Progenitor cell of endocrine pancreas (in vitro differentiated cells): ENCODE data around the gene AFAP1L1. TPM values are rescaled to one million over a fixed set of nuclear protein-coding genes. Genes with fewer than 3 reads are reported as not detected.

Experiments used
- DNase-seq: peaks from one replicate; pipeline ENCODE4 v3.0.0; 2021; ENCODE audit warnings: low spot score; ENCODE audit not compliant: unreplicated experiment
- H3K27ac Mint-ChIP-seq: 2 replicates; pipeline ENCODE4 v1.8.0; 2021; ENCODE audit warnings: mild to moderate bottlenecking, moderate library complexity, mixed read lengths
- H3K27me3 Mint-ChIP-seq: 2 replicates; pipeline ENCODE4 v1.8.0; 2021; ENCODE audit warnings: mixed read lengths
- H3K36me3 Mint-ChIP-seq: 2 replicates; pipeline ENCODE4 v1.8.0; 2022; ENCODE audit warnings: mixed read lengths; ENCODE audit not compliant: insufficient read depth
- H3K4me1 Mint-ChIP-seq: 2 replicates; pipeline ENCODE4 v1.8.0; 2021; ENCODE audit warnings: low read depth, mixed read lengths
- H3K4me3 Mint-ChIP-seq: 2 replicates; pipeline ENCODE4 v1.8.0; 2021; ENCODE audit warnings: low read depth, mild to moderate bottlenecking, moderate library complexity, mixed read lengths
- H3K9me3 Mint-ChIP-seq: 2 replicates; pipeline ENCODE4 v1.8.0; 2021; ENCODE audit warnings: low read depth, mixed read lengths
- CTCF ChIP-seq: fragments of 200-600 bp; sonication (generic); IDR thresholded peaks from one replicate; pipeline ENCODE4 v1.5.0; 2021; ENCODE audit warnings: antibody characterized with exemption, mild to moderate bottlenecking; ENCODE audit not compliant: unreplicated experiment
- total RNA-seq: library from RNA; stranded (reverse); gene quantifications from 2 replicates; pipeline ENCODE4 v1.2.1, GENCODE V29; 2021

The AFAP1L1 gene
- total RNA-seq, 1 donor from 2014 or later = 0.69 TPM

- no peak for DNase-seq
- Mint-ChIP-seq H3K4me3 (no peak overlapping the region), H3K27ac (no peak overlapping the region), H3K27me3 (no peaks in the 10 kb centered on the region), H3K36me3 (no peaks in the 10 kb centered on the region), H3K9me3 (no peaks in the 10 kb centered on the region), H3K4me1 (peaks cover 3% of the 10 kb centered on the region)
- no peak for TF ChIP-seq CTCF
Observed at GRCh38 chr5:149326611-149327010, 55.0 kb downstream of the AFAP1L1 start.

GRCh38 chr5:149328177-149328576 lies 56.5 kb downstream of the AFAP1L1 start:
- no peak for DNase-seq
- no peak overlapping the region for H3K4me3 Mint-ChIP-seq
- no peak overlapping the region for H3K27ac Mint-ChIP-seq
- H3K36me3 Mint-ChIP-seq = no peaks in the 10 kb centered on the region
- TF ChIP-seq CTCF = no peak
- H3K9me3 Mint-ChIP-seq = no peaks in the 10 kb centered on the region
- no peaks in the 10 kb centered on the region for H3K4me1 Mint-ChIP-seq
- no peaks in the 10 kb centered on the region for H3K27me3 Mint-ChIP-seq

GRCh38 chr5:149333711-149334443 lies 62.2 kb downstream of the AFAP1L1 start:
- Mint-ChIP-seq H3K9me3 (no peaks in the 10 kb centered on the region), H3K27me3 (no peaks in the 10 kb centered on the region), H3K4me1 (peaks cover 4% of the 10 kb centered on the region), H3K27ac (no peak overlapping the region), H3K4me3 (no peak overlapping the region), H3K36me3 (no peaks in the 10 kb centered on the region)
- DNase-seq = no peak
- no peak for TF ChIP-seq CTCF

- H3K27me3 Mint-ChIP-seq = no peaks in the 10 kb centered on the region
- no peak overlapping the region for H3K4me3 Mint-ChIP-seq
- no peak for TF ChIP-seq CTCF
- H3K36me3 Mint-ChIP-seq = no peaks in the 10 kb centered on the region
- H3K27ac Mint-ChIP-seq = no peak overlapping the region
- no peak for DNase-seq
- no peaks in the 10 kb centered on the region for H3K9me3 Mint-ChIP-seq
- H3K4me1 Mint-ChIP-seq = peaks cover 4% of the 10 kb centered on the region
Observed at GRCh38 chr5:149337736-149338135, 66.1 kb downstream of the AFAP1L1 start.

GRCh38 chr5:149338364-149338763 lies 66.7 kb downstream of the AFAP1L1 start:
- no peak for TF ChIP-seq CTCF
- Mint-ChIP-seq H3K36me3 (no peaks in the 10 kb centered on the region), H3K4me1 (peaks cover 4% of the 10 kb centered on the region), H3K9me3 (no peaks in the 10 kb centered on the region), H3K4me3 (no peak overlapping the region), H3K27me3 (no peaks in the 10 kb centered on the region), H3K27ac (no peak overlapping the region)
- DNase-seq = no peak
